Measurements from ENCODE around the gene MYBBP1A. TPM values are rescaled to one million over a fixed set of nuclear protein-coding genes. Genes with fewer than 3 reads are reported as not detected.

The MYBBP1A gene
- total and polyA plus RNA-seq, 9 of the 15 experiments (the other 6 are each of a cell fraction or from before 2014, with no cell fraction given) = 2.0 to 114 (median 47.2) TPM

DNA sequence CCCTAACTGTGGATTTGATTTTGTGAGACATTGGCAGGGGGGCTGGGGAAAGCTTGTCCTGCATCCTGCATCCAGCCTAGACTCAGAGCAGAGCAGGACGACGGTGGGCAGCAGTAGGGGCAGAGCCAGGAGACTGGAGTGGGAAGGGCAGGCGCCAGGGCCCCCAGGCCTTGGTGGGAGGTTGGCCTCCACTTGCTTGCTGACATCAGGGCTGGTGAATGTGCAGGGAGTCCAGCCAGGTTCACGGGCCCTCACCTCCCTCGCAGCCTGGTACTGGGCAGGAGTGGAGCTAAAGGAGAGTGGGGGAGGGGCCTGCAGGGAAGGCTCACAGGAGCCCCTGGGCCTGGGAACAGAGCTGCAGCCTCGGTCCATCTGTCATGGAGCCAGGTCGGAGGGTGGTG is 26.9 kb upstream of the MYBBP1A start (continued):
- TF ChIP-seq, protein P1, sequence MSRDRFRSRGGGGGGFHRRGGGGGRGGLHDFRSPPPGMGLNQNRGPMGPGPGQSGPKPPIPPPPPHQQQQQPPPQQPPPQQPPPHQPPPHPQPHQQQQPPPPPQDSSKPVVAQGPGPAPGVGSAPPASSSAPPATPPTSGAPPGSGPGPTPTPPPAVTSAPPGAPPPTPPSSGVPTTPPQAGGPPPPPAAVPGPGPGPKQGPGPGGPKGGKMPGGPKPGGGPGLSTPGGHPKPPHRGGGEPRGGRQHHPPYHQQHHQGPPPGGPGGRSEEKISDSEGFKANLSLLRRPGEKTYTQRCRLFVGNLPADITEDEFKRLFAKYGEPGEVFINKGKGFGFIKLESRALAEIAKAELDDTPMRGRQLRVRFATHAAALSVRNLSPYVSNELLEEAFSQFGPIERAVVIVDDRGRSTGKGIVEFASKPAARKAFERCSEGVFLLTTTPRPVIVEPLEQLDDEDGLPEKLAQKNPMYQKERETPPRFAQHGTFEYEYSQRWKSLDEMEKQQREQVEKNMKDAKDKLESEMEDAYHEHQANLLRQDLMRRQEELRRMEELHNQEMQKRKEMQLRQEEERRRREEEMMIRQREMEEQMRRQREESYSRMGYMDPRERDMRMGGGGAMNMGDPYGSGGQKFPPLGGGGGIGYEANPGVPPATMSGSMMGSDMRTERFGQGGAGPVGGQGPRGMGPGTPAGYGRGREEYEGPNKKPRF (IDR thresholded peaks at IDR 0.05; ENCODE audit: low read depth, low read length) = no peak
- TF ChIP-seq, protein P2, sequence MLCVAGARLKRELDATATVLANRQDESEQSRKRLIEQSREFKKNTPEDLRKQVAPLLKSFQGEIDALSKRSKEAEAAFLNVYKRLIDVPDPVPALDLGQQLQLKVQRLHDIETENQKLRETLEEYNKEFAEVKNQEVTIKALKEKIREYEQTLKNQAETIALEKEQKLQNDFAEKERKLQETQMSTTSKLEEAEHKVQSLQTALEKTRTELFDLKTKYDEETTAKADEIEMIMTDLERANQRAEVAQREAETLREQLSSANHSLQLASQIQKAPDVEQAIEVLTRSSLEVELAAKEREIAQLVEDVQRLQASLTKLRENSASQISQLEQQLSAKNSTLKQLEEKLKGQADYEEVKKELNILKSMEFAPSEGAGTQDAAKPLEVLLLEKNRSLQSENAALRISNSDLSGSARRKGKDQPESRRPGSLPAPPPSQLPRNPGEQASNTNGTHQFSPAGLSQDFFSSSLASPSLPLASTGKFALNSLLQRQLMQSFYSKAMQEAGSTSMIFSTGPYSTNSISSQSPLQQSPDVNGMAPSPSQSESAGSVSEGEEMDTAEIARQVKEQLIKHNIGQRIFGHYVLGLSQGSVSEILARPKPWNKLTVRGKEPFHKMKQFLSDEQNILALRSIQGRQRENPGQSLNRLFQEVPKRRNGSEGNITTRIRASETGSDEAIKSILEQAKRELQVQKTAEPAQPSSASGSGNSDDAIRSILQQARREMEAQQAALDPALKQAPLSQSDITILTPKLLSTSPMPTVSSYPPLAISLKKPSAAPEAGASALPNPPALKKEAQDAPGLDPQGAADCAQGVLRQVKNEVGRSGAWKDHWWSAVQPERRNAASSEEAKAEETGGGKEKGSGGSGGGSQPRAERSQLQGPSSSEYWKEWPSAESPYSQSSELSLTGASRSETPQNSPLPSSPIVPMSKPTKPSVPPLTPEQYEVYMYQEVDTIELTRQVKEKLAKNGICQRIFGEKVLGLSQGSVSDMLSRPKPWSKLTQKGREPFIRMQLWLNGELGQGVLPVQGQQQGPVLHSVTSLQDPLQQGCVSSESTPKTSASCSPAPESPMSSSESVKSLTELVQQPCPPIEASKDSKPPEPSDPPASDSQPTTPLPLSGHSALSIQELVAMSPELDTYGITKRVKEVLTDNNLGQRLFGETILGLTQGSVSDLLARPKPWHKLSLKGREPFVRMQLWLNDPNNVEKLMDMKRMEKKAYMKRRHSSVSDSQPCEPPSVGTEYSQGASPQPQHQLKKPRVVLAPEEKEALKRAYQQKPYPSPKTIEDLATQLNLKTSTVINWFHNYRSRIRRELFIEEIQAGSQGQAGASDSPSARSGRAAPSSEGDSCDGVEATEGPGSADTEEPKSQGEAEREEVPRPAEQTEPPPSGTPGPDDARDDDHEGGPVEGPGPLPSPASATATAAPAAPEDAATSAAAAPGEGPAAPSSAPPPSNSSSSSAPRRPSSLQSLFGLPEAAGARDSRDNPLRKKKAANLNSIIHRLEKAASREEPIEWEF (CRISPR knock-in tag; IDR thresholded peaks at IDR 0.05) = no peak
- TF ChIP-seq NFIC (IDR thresholded peaks at IDR 0.05) (no peak), E2F1 (CRISPR knock-in tag; IDR thresholded peaks at IDR 0.05) (no peak)

Measured in K562 (cell line).